ENCODE data around the gene CPLX1.
"Not testable (repeated sequence)": the region's sequence is repeated elsewhere in the genome, so short reads cannot be mapped to it uniquely, and the experiment has no call there.

CPLX1 gene

GRCh38 chr4:791898-792625 is 33.9 kb downstream of the CPLX1 start:
- DNase-seq (ENCODE audit: low spot score), result no peak

- DNase-seq (ENCODE audit: low spot score), result no peak
Measured at GRCh38 chr4:791252-791897, 34.6 kb downstream of the CPLX1 start.

- DNase-seq (ENCODE audit: low spot score), result no peak
Measured at GRCh38 chr4:790466-790820, 35.5 kb downstream of the CPLX1 start.

GRCh38 chr4:789571-790465 is 36.1 kb downstream of the CPLX1 start:
- no peak for DNase-seq (ENCODE audit: low spot score)

GRCh38 chr4:788636-789297 is 37.2 kb downstream of the CPLX1 start:
- no peak for DNase-seq (ENCODE audit: low spot score)

- DNase-seq (ENCODE audit: low spot score), result no peak
Measured at GRCh38 chr4:788006-788635, 37.8 kb downstream of the CPLX1 start.

GRCh38 chr4:787561-787981 is 38.4 kb downstream of the CPLX1 start:
- no peak for DNase-seq (ENCODE audit: low spot score)

GRCh38 chr4:786861-787300 is 39.0 kb downstream of the CPLX1 start:
- no peak for DNase-seq (ENCODE audit: low spot score)

- no peak for DNase-seq (ENCODE audit: low spot score)
Measured at GRCh38 chr4:786074-786741, 39.7 kb downstream of the CPLX1 start.

GRCh38 chr4:785332-786073 is 40.4 kb downstream of the CPLX1 start:
- DNase-seq (ENCODE audit: low spot score), result no peak

- DNase-seq (ENCODE audit: low spot score), result no peak
Measured at GRCh38 chr4:784401-785331, 41.3 kb downstream of the CPLX1 start.

- DNase-seq (ENCODE audit: low spot score), result peak; percentile 97
Measured at GRCh38 chr4:781493-782216, 44.3 kb downstream of the CPLX1 start.

- DNase-seq (ENCODE audit: low spot score), result no peak
Measured at GRCh38 chr4:780716-781492, 45.0 kb downstream of the CPLX1 start.

GRCh38 chr4:780255-780654 is 45.7 kb downstream of the CPLX1 start:
- DNase-seq (ENCODE audit: low spot score), result not testable (repeated sequence)

GRCh38 chr4:779555-779954 is 46.4 kb downstream of the CPLX1 start:
- no peak for DNase-seq (ENCODE audit: low spot score)

- no peak for DNase-seq (ENCODE audit: low spot score)
Measured at GRCh38 chr4:777520-778262, 48.2 kb downstream of the CPLX1 start.

All from LoVo (cell line).